Hindlimb muscle (tissue), 1 donor: Measurements from ENCODE around the gene GABRB1. TPM values are rescaled to one million over a fixed set of nuclear protein-coding genes. Genes with fewer than 3 reads are reported as not detected.

ENCODE experiments used
- DNase-seq: peaks from one replicate; pipeline ENCODE4 v3.0.0-alpha.2; 2013
- polyA plus RNA-seq: library from polyadenylated mRNA; unstranded; fragments of 120-200 nt; gene quantifications from one replicate; pipeline ENCODE4 v1.2.1, GENCODE V29; 2013; ENCODE audit not compliant: insufficient read length

GABRB1 gene
- polyA plus RNA-seq, 1 donor, result not detected

- no peak for DNase-seq
These were observed 87.0 kb downstream of the GABRB1 start for GRCh38 chr4:47118192-47118929.

- DNase-seq, result no peak
These were observed 89.4 kb downstream of the GABRB1 start for GRCh38 chr4:47120783-47121182.

GRCh38 chr4:47122592-47123291 lies 91.4 kb downstream of the GABRB1 start:
- peak; percentile 29 for DNase-seq

GRCh38 chr4:47128991-47129390 lies 97.6 kb downstream of the GABRB1 start:
- no peak for DNase-seq

- DNase-seq, result no peak
These were observed 103.8 kb downstream of the GABRB1 start for GRCh38 chr4:47135210-47135609.

- DNase-seq, result no peak
These were observed 111.9 kb downstream of the GABRB1 start for GRCh38 chr4:47143261-47143660.

- no peak for DNase-seq
These were observed 114.3 kb downstream of the GABRB1 start for GRCh38 chr4:47145630-47146029.

GRCh38 chr4:47154816-47155370 lies 123.5 kb downstream of the GABRB1 start:
- no peak for DNase-seq

GRCh38 chr4:47155919-47156318 lies 124.6 kb downstream of the GABRB1 start:
- no peak for DNase-seq

GRCh38 chr4:47160095-47160494 lies 128.7 kb downstream of the GABRB1 start:
- DNase-seq, result no peak

- DNase-seq, result no peak
These were observed 136.0 kb downstream of the GABRB1 start for GRCh38 chr4:47167081-47168035.

- DNase-seq, result no peak
These were observed 152.7 kb downstream of the GABRB1 start for GRCh38 chr4:47184083-47184482.

- no peak for DNase-seq
These were observed 154.4 kb downstream of the GABRB1 start for GRCh38 chr4:47185761-47186160.

GRCh38 chr4:47187608-47188007 lies 156.2 kb downstream of the GABRB1 start:
- no peak for DNase-seq

- DNase-seq, result no peak
These were observed 161.8 kb downstream of the GABRB1 start for GRCh38 chr4:47193179-47193578.

GRCh38 chr4:47194036-47194737 lies 162.8 kb downstream of the GABRB1 start:
- DNase-seq, result no peak

GRCh38 chr4:47195706-47196105 lies 164.3 kb downstream of the GABRB1 start:
- DNase-seq, result no peak

- DNase-seq, result no peak
These were observed 167.4 kb downstream of the GABRB1 start for GRCh38 chr4:47198791-47199190.

GRCh38 chr4:47203593-47203992 lies 172.2 kb downstream of the GABRB1 start:
- no peak for DNase-seq

- no peak for DNase-seq
These were observed 176.2 kb downstream of the GABRB1 start for GRCh38 chr4:47207555-47207954.

- DNase-seq, result no peak
These were observed 178.5 kb downstream of the GABRB1 start for GRCh38 chr4:47209833-47210232.

- DNase-seq, result no peak
These were observed 179.5 kb downstream of the GABRB1 start for GRCh38 chr4:47210828-47211227.
